DOHH2 (cell line): ENCODE data around the gene ZBTB7C.

ENCODE experiments used
- EZH2phosphoT487 ChIP-seq: fragments of 200-600 bp; sonication (generic); IDR thresholded peaks from 2 replicates; pipeline ENCODE4 v1.6.1; 2017; ENCODE audit warnings: borderline replicate concordance, mild to moderate bottlenecking, antibody characterized with exemption, low read length, moderate library complexity, mixed read lengths
- TF ChIP-seq, protein P1 (sequence below): fragments of 200-600 bp; sonication (generic); IDR thresholded peaks from one replicate; pipeline ENCODE4 v1.5.1; 2014; ENCODE audit warnings: antibody characterized with exemption, mild to moderate bottlenecking, low read depth, low read length; ENCODE audit not compliant: poor library complexity, severe bottlenecking

DNA sequence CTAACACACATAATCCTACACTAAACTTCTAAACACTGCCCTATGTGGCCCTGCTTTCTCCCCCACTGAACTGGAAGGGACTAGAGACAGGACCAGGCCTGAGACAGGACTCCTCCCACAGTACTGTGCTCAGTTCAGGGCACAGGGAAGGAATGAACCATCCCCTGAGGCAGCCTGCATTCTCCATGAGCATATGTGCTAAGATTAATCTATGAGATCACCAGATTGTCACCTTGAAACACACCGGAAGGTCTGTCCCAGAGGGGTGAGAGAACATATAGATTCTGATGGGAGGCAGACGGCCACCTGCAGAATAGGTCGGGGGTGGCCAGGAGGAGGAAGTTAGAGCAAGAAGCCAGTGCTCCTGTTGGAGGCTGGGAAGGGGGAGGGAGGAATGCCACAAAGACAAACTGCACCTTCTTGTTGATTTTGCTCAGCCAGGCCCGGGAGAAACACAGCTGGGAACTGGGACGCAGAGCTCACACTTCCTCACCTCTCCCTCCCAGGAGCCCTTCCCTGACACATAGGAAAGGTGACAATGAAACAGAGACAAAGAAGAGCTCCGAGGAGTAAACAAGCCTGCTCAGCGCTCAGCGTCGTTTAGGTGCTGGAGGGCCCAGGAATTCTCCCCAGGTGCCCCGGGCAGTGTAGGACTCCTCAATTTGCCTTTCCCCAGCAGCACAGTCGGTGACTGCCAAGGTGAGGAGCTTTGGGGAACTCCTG is 52.1 kb downstream of the ZBTB7C start:
- TF ChIP-seq, protein P1, sequence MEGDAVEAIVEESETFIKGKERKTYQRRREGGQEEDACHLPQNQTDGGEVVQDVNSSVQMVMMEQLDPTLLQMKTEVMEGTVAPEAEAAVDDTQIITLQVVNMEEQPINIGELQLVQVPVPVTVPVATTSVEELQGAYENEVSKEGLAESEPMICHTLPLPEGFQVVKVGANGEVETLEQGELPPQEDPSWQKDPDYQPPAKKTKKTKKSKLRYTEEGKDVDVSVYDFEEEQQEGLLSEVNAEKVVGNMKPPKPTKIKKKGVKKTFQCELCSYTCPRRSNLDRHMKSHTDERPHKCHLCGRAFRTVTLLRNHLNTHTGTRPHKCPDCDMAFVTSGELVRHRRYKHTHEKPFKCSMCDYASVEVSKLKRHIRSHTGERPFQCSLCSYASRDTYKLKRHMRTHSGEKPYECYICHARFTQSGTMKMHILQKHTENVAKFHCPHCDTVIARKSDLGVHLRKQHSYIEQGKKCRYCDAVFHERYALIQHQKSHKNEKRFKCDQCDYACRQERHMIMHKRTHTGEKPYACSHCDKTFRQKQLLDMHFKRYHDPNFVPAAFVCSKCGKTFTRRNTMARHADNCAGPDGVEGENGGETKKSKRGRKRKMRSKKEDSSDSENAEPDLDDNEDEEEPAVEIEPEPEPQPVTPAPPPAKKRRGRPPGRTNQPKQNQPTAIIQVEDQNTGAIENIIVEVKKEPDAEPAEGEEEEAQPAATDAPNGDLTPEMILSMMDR: no peak
- TF ChIP-seq EZH2phosphoT487: no peak
